Endodermal cell (in vitro differentiated cells): ENCODE measurements around the gene FAM53A. TPM values are rescaled to one million over a fixed set of nuclear protein-coding genes. Genes with fewer than 3 reads are reported as not detected.

ENCODE experiments used
- DNase-seq: peaks from one replicate; pipeline ENCODE4 v3.0.0-alpha.2; 2017
- H3K27ac ChIP-seq: 2 replicates; pipeline ENCODE4 v1.5.1; 2013; ENCODE audit warnings: mild to moderate bottlenecking, low read depth, low read length, moderate library complexity
- H3K27me3 ChIP-seq: 2 replicates; pipeline ENCODE4 v1.6.1; 2013; ENCODE audit warnings: mild to moderate bottlenecking, low read length, moderate library complexity; ENCODE audit not compliant: insufficient read depth, control insufficient read depth, poor library complexity, severe bottlenecking
- H3K36me3 ChIP-seq: 2 replicates; pipeline ENCODE4 v1.7.0; 2013; ENCODE audit warnings: mild to moderate bottlenecking, low read length, moderate library complexity; ENCODE audit not compliant: control insufficient read depth, insufficient read depth
- H3K4me1 ChIP-seq: one replicate; pipeline ENCODE4 v1.7.0; 2013; ENCODE audit warnings: low read length; ENCODE audit not compliant: control insufficient read depth, insufficient read depth
- H3K4me3 ChIP-seq: 2 replicates; pipeline ENCODE4 v1.5.1; 2013; ENCODE audit warnings: mild to moderate bottlenecking, low read length, moderate library complexity
- H3K9ac ChIP-seq: 2 replicates; pipeline ENCODE4 v1.6.1; 2013; ENCODE audit warnings: mild to moderate bottlenecking, low read length, moderate library complexity; ENCODE audit not compliant: poor library complexity, severe bottlenecking; ENCODE audit errors: extremely low read depth
- H3K9me3 ChIP-seq: 2 replicates; pipeline ENCODE4 v1.6.1; 2013; ENCODE audit warnings: mild to moderate bottlenecking, low read length, moderate library complexity; ENCODE audit not compliant: control insufficient read depth
- H3K27ac Mint-ChIP-seq: 2 replicates; pipeline ENCODE4 v1.8.0; 2020; ENCODE audit warnings: mixed read lengths
- H3K27me3 Mint-ChIP-seq: 2 replicates; pipeline ENCODE4 v1.8.0; 2021; ENCODE audit warnings: mild to moderate bottlenecking, mixed read lengths; ENCODE audit not compliant: insufficient read depth
- H3K36me3 Mint-ChIP-seq: 2 replicates; pipeline ENCODE4 v1.8.0; 2020; ENCODE audit warnings: low read depth, mixed read lengths
- H3K4me1 Mint-ChIP-seq: 2 replicates; pipeline ENCODE4 v1.8.0; 2020; ENCODE audit warnings: mixed read lengths
- H3K4me3 Mint-ChIP-seq: 2 replicates; pipeline ENCODE4 v1.8.0; 2020; ENCODE audit warnings: mild to moderate bottlenecking, moderate library complexity, mixed read lengths
- H3K9me3 Mint-ChIP-seq: 2 replicates; pipeline ENCODE4 v1.8.0; 2020; ENCODE audit warnings: mild to moderate bottlenecking, mixed read lengths
- CTCF ChIP-seq: fragments of 200-600 bp; sonication (generic); conservative IDR thresholded peaks from 2 replicates; pipeline ENCODE4 v1.5.0; 2021; ENCODE audit warnings: antibody characterized with exemption, mild to moderate bottlenecking
- WGBS, 2 experiments: methylation state at CpG; one replicate each; pipeline versions ENCODE4 v1.1.5 to v1.1.7; 2013; ENCODE audit warnings: missing lambda C conversion rate in 2 of 2, mixed read lengths in 1 of 2; ENCODE audit not compliant: insufficient coverage in 1 of 2, insufficient read length in 1 of 2; 5-methylcytosine and 5-hydroxymethylcytosine counted together
- total RNA-seq, 2 donors: library from RNA; stranded (reverse); fragmentation: NEBNext Ultra II Directional in 1 of 2; extraction: Animal tissue kit (Norgen Biotek cat#: 25700) in 1 of 2; gene quantifications; 2 replicates in 1 of 2; 3 replicates in 1 of 2; pipeline ENCODE4 v1.2.1, GENCODE V29; 2021

FAM53A gene
- total RNA-seq, 2 donors from 2014 or later: 3.7 to 4.9 TPM

- no peak for TF ChIP-seq CTCF
- 81 to 84% methylated on average over 5 to 7 of the region's 7 CpGs for WGBS, 2 experiments
- peaks cover 21% of the 10 kb centered on the region for H3K36me3 Mint-ChIP-seq
These were observed 2.4 kb upstream of the FAM53A start for GRCh38 chr4:1686440-1687036.

GRCh38 chr4:1685235-1686150, 1.4 kb upstream of the FAM53A start:
- Histone ChIP-seq H3K9ac (no peak overlapping the region), H3K4me1 (no peaks in the 10 kb centered on the region), H3K27ac (no peak overlapping the region), H3K9me3 (no peaks in the 10 kb centered on the region), H3K27me3 (peaks cover 17% of the 10 kb centered on the region), H3K36me3 (peaks cover 7% of the 10 kb centered on the region), H3K4me3 (no peak overlapping the region)
- Mint-ChIP-seq H3K27ac (no peak overlapping the region), H3K4me3 (no peak overlapping the region), H3K4me1 (peaks cover 5% of the 10 kb centered on the region), H3K27me3 (peaks cover 24% of the 10 kb centered on the region), H3K9me3 (no peaks in the 10 kb centered on the region), H3K36me3 (peaks cover 11% of the 10 kb centered on the region)
- DNase-seq: peak; percentile 54
- TF ChIP-seq CTCF: no peak
- WGBS, 2 experiments: 95% methylated on average over 10 to 23 of the region's 23 CpGs

More at GRCh38 chr4:1686440-1687036, 2.4 kb upstream of the FAM53A start:
- peak; percentile 47 for DNase-seq
- H3K4me3 Mint-ChIP-seq: no peak overlapping the region
- peaks cover 18% of the 10 kb centered on the region for H3K27me3 Mint-ChIP-seq
- no peaks in the 10 kb centered on the region for H3K4me1 ChIP-seq
- peaks cover 5% of the 10 kb centered on the region for H3K4me1 Mint-ChIP-seq
- H3K27ac ChIP-seq: no peak overlapping the region
- H3K9me3 Mint-ChIP-seq: no peaks in the 10 kb centered on the region
- no peak overlapping the region for H3K27ac Mint-ChIP-seq
- peaks cover 17% of the 10 kb centered on the region for H3K36me3 ChIP-seq
- H3K9me3 ChIP-seq: no peaks in the 10 kb centered on the region
- H3K4me3 ChIP-seq: no peak overlapping the region
- no peak overlapping the region for H3K9ac ChIP-seq
- H3K27me3 ChIP-seq: peaks cover 17% of the 10 kb centered on the region

- Mint-ChIP-seq H3K27ac (no peak overlapping the region), H3K36me3 (peaks cover 6% of the 10 kb centered on the region), H3K4me1 (peaks cover 5% of the 10 kb centered on the region), H3K27me3 (peaks cover 24% of the 10 kb centered on the region), H3K4me3 (peak overlapping the region; percentile 43), H3K9me3 (no peaks in the 10 kb centered on the region)
- Histone ChIP-seq H3K4me1 (no peaks in the 10 kb centered on the region), H3K9me3 (no peaks in the 10 kb centered on the region), H3K27ac (no peak overlapping the region), H3K4me3 (no peak overlapping the region), H3K36me3 (peaks cover 1% of the 10 kb centered on the region), H3K9ac (no peak overlapping the region), H3K27me3 (peaks cover 17% of the 10 kb centered on the region)
- TF ChIP-seq CTCF: no peak
- peak; percentile 98 for DNase-seq
- WGBS, 2 experiments: 48 to 76% methylated on average over 31 to 66 of the region's 66 CpGs
These were observed 557 bp upstream of the FAM53A start for GRCh38 chr4:1684506-1685234.
